Gastroesophageal sphincter (tissue), 3 donors: ENCODE measurements around the gene SLC2A4.
A peak's percentile ranks its signal among the peaks of the same experiment; 100 is the strongest.

Experiments
- CTCF ChIP-seq, 4 experiments: fragments of 200-600 bp in 2 of 4; fragments of 450-650 bp in 2 of 4; sonication (generic) in 1 of 4; IDR thresholded peaks; one replicate each; pipeline ENCODE4 v1.5.1; 2017 to 2019; ENCODE audit warnings: antibody characterized with exemption in 4 of 4, mild to moderate bottlenecking in 2 of 4, moderate library complexity in 2 of 4
- EP300 ChIP-seq: sonication (generic); formaldehyde crosslinking; IDR thresholded peaks from one replicate; pipeline ENCODE4 v1.6.1; 2017; ENCODE audit warnings: antibody characterized with exemption, mild to moderate bottlenecking
- POLR2AphosphoS5 ChIP-seq: sonication (generic); formaldehyde crosslinking; IDR thresholded peaks from one replicate; pipeline ENCODE4 v1.6.1; 2017; ENCODE audit warnings: antibody characterized with exemption

GRCh38 chr17:7251661-7252175 is 29.8 kb upstream of the SLC2A4 start, which contains the start of gene CTDNEP1:
- no peak for TF ChIP-seq CTCF (IDR thresholded peaks at IDR 0.05)
- peak; percentile 50 for TF ChIP-seq POLR2AphosphoS5
- TF ChIP-seq EP300, result no peak
